Colonic mucosa (tissue), 4 donors: Measurements from ENCODE around the gene RBL2. TPM values are rescaled to one million over a fixed set of nuclear protein-coding genes. Genes with fewer than 3 reads are reported as not detected.

Experiments
- DNase-seq: peaks from one replicate; pipeline ENCODE4 v3.0.0-alpha.2; 2020
- H3K27ac ChIP-seq: fragments of 200-600 bp; one replicate; pipeline ENCODE4 v1.8.0; 2021
- H3K27me3 ChIP-seq: fragments of 200-600 bp; one replicate; pipeline ENCODE4 v1.8.0; 2021
- H3K36me3 ChIP-seq: fragments of 200-600 bp; one replicate; pipeline ENCODE4 v1.8.0; 2021
- H3K4me1 ChIP-seq: fragments of 200-600 bp; one replicate; pipeline ENCODE4 v1.8.0; 2021; ENCODE audit warnings: mild to moderate bottlenecking
- H3K4me3 ChIP-seq: fragments of 200-600 bp; one replicate; pipeline ENCODE4 v1.8.0; 2021
- H3K9ac ChIP-seq, 2 donors: one replicate each; pipeline ENCODE4 v1.7.0; 2013; ENCODE audit warnings: control low read depth in 2 of 2, low read depth in 2 of 2, low read length in 2 of 2
- H3K9me3 ChIP-seq: fragments of 200-600 bp; one replicate; pipeline ENCODE4 v1.8.0; 2021
- intact Hi-C: fragments of 100-400 bp; cut with DNase I; formaldehyde crosslinking; loops from one replicate; pipeline ENCODE4 v1.14.1; 2022
- total RNA-seq, 2 donors: library from RNA; stranded (reverse); fragmentation: NEBNext Ultra II Directional in 1 of 2; extraction: Animal tissue kit (Norgen Biotek cat#: 25700) in 1 of 2; gene quantifications; one replicate each; pipeline ENCODE4 v1.2.1, GENCODE V29; 2021
- TF ChIP-seq, protein P1 (sequence below): fragments of 200-600 bp; IDR thresholded peaks from one replicate; pipeline ENCODE4 v1.8.0; 2022; ENCODE audit warnings: antibody characterized with exemption, mild to moderate bottlenecking
- donor health status: healthy.
- donor health status: DM: no; HTN: no; CAD: no.
- donor health status: DM: no; HTN: no; CAD: no.

The RBL2 gene
- total RNA-seq, 2 donors from 2014 or later: 46.9 to 61.3 TPM

DNA sequence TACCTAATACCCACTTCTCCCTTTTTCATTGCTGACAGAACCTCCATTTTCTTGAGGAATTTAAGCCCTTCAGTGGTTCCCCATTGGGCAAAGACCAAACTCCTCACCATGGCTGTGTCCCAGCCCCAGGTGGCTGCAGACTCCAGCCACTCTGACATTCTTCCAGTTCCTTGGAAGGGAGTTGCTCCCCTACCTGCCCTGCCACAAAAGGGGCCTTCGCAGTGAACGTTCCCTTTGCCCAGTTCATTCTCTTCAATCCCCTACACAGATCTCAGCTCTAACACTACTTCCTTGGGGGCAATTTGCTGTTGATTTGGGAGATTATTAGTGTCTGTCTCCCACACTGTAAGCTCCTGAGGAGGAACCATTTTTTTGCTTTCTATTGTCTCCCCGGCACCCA, 72.0 kb downstream of the RBL2 start:
- Histone ChIP-seq H3K27ac (no peak overlapping the region), H3K36me3 (no peaks in the 10 kb centered on the region), H3K4me1 (peaks cover 3% of the 10 kb centered on the region), H3K9ac (no peak overlapping the region), H3K9me3 (no peaks in the 10 kb centered on the region), H3K4me3 (no peak overlapping the region), H3K27me3 (no peaks in the 10 kb centered on the region)
- intact Hi-C loops: no loop called here
- no peak for DNase-seq
- TF ChIP-seq, protein P1, sequence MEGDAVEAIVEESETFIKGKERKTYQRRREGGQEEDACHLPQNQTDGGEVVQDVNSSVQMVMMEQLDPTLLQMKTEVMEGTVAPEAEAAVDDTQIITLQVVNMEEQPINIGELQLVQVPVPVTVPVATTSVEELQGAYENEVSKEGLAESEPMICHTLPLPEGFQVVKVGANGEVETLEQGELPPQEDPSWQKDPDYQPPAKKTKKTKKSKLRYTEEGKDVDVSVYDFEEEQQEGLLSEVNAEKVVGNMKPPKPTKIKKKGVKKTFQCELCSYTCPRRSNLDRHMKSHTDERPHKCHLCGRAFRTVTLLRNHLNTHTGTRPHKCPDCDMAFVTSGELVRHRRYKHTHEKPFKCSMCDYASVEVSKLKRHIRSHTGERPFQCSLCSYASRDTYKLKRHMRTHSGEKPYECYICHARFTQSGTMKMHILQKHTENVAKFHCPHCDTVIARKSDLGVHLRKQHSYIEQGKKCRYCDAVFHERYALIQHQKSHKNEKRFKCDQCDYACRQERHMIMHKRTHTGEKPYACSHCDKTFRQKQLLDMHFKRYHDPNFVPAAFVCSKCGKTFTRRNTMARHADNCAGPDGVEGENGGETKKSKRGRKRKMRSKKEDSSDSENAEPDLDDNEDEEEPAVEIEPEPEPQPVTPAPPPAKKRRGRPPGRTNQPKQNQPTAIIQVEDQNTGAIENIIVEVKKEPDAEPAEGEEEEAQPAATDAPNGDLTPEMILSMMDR: no peak

DNA sequence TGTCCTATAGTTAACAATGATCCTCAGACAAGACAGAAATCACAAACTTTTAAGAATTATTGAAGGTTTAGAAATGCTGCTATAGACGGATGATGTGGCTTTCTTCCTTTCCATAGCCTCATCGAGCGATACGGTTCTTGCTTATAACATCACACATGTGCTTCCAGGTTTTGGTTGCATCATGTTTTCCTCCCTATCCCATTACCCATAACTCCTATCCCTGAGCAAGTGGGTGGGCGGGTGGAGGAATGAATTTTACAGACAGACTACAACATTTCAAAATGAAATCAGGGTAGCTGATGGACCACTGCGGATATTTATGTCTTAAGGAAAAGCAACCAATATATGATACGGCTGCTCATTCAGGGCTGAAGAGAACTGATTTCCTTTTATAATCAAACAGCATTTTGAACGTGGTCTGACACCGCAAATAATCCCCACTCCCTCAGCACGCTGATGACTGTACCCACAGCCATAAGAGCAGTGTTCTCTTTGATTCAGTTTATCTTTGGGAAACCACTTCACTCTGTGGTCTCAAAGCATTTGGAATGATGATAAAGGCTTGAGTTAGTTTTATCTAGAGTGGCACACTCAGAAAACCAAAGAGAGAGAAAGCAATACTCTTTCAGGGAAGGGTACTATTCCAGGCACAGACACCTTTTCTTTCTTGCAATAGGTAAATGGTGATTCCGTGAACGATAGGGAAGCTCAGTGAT, 73.4 kb downstream of the RBL2 start:
- no peak overlapping the region for H3K4me3 ChIP-seq
- no peak overlapping the region for H3K9ac ChIP-seq
- no peaks in the 10 kb centered on the region for H3K9me3 ChIP-seq
- H3K4me1 ChIP-seq: no peaks in the 10 kb centered on the region
- TF ChIP-seq, protein P1: no peak
- H3K27ac ChIP-seq: no peak overlapping the region
- no peak for DNase-seq
- H3K27me3 ChIP-seq: no peaks in the 10 kb centered on the region
- no peaks in the 10 kb centered on the region for H3K36me3 ChIP-seq
- intact Hi-C loops: no loop called here

DNA sequence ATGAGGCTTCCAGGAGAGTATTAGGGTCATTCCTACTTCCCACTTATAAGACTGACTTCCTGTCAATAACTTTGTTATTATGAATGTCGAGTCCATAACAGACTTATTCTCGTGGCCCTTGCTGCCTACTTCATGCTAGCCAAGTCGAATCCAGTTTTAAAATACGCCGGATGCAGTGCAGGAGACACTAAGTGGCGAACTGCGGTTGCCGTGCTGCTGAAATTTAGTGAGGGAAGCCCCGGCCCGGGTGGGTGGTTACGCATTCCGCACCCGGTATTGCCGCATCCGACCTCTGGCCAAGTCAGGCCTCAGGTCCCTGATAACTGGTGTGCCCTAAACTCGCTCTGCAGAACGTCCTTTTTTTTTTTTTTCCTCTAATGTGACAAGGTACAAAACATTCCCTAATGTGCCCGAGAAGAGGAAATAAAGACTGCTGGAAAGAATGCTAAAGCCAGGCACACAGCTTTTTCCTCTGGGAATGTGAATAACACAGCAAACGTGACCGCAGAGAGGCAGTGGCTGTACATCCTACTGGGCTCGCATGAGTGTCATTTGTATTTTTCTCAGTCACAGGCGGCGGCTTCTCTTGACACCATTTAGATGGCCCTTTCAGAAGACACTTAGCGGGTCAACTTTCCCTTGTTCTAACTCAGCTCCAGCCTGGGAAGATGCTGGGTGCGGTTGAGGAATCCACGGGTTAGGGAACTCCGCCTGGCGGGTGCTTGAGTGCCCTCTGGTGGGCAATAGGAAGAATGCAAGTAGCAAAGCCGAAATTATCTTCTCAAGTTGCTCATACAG, 75.8 kb downstream of the RBL2 start:
- no peak overlapping the region for H3K27ac ChIP-seq
- TF ChIP-seq, protein P1: peak; percentile 98
- H3K36me3 ChIP-seq: no peaks in the 10 kb centered on the region
- no peaks in the 10 kb centered on the region for H3K27me3 ChIP-seq
- intact Hi-C loops: no loop called here
- no peak overlapping the region for H3K4me3 ChIP-seq
- no peaks in the 10 kb centered on the region for H3K4me1 ChIP-seq
- no peak overlapping the region for H3K9ac ChIP-seq
- peak; percentile 58 for DNase-seq
- no peaks in the 10 kb centered on the region for H3K9me3 ChIP-seq

DNA sequence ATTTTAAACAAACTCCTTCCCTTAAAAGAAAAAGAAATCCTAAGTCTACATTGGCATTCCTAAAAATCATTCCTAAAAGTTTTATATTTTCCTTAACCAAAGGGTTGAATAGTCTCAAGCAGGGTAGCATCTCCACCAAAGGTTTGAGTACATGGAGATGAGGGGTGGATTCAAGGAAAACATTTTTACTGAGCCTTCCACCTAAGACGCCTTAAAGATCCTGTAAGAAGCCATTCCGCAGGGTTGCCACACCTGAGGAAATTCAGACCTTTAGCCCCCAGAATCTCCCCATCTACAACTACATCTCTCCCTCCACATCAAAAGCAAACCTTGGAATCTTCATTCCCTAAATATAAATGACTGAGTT, 76.4 kb downstream of the RBL2 start:
- no peak overlapping the region for H3K27ac ChIP-seq
- intact Hi-C loops: no loop called here

DNA sequence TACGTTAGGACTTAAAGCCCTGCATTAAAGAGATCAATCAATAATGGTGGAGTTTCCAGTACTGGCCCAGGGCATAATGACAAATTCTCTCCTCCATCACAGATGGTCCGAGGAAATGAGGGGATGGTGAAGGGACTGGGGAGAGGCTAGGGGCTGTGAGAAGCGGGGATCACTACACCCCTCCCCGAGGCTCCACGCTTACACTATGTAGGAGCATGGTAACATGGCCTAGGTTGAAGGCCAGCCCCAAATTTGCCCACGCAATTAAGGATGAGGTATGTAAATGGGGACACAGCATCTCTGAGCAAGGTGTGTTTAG, 76.8 kb downstream of the RBL2 start:
- Histone ChIP-seq H3K4me3 (no peak overlapping the region), H3K27ac (no peak overlapping the region), H3K9me3 (no peaks in the 10 kb centered on the region), H3K27me3 (no peaks in the 10 kb centered on the region), H3K36me3 (no peaks in the 10 kb centered on the region), H3K9ac (no peak overlapping the region), H3K4me1 (no peaks in the 10 kb centered on the region)
- TF ChIP-seq, protein P1: no peak
- no peak for DNase-seq
- intact Hi-C loops: no loop called here

More for the DNA sequence above, 76.4 kb downstream of the RBL2 start:
- TF ChIP-seq, protein P1: no peak
- no peak overlapping the region for H3K4me3 ChIP-seq
- no peaks in the 10 kb centered on the region for H3K27me3 ChIP-seq
- no peak for DNase-seq
- H3K4me1 ChIP-seq: no peaks in the 10 kb centered on the region
- H3K9ac ChIP-seq: no peak overlapping the region
- H3K9me3 ChIP-seq: no peaks in the 10 kb centered on the region
- no peaks in the 10 kb centered on the region for H3K36me3 ChIP-seq
